HG03575 (cell line): ENCODE data around the gene MAP1A.
"Not testable (repeated sequence)": the region's sequence is repeated elsewhere in the genome, so short reads cannot be mapped to it uniquely, and the experiment has no call there.

ENCODE experiments used
- ATAC-seq: cut with Tn5 transposase; IDR thresholded peaks from one replicate; pipeline ENCODE4 v1.9.1; 2021; ENCODE audit not compliant: unreplicated experiment, insufficient number of reproducible peaks, low FRiP score; ENCODE audit errors: extremely low read depth

The MAP1A gene

GRCh38 chr15:43566615-43567014, 49.2 kb downstream of the MAP1A start:
- not testable (repeated sequence) for ATAC-seq

GRCh38 chr15:43574607-43575006, 57.2 kb downstream of the MAP1A start:
- ATAC-seq, result not testable (repeated sequence)
